ENCODE data around the gene CLPTM1. TPM values are rescaled to one million over a fixed set of nuclear protein-coding genes. Genes with fewer than 3 reads are reported as not detected.

Gene CLPTM1
- total and polyA plus RNA-seq, 2 of the 8 experiments (the other 6 are each of a cell fraction or from before 2014, with no cell fraction given): 84.8 to 108 TPM

GRCh38 chr19:44990966-44991365 lies 35.8 kb downstream of the CLPTM1 start (continued):
- no peak for TF ChIP-seq TCF12 (IDR thresholded peaks at IDR 0.05; ENCODE audit: low read depth, low read length)
- no peak for TF ChIP-seq RAD21 (IDR thresholded peaks at IDR 0.05 in 1 of 2, conservative IDR thresholded peaks at IDR 0.05 in 1 of 2; ENCODE audit: low read depth in 2 of 2, low read length in 2 of 2)
- TF ChIP-seq CBX8 (IDR thresholded peaks at IDR 0.05; ENCODE audit: borderline replicate concordance, low read depth, low read length): no peak
- TF ChIP-seq SP1 (IDR thresholded peaks at IDR 0.05; ENCODE audit: low read depth, low read length): no peak
